GM12878 (cell line): ENCODE results near the gene FAM8A1. TPM values are rescaled to one million over a fixed set of nuclear protein-coding genes. Genes with fewer than 3 reads are reported as not detected.

Experiments used
- BCLAF1 ChIP-seq: fragments of 450-650 bp; IDR thresholded peaks from 2 replicates; pipeline ENCODE4 v1.6.1; 2017; ENCODE audit warnings: antibody characterized with exemption, mild to moderate bottlenecking, moderate library complexity
- CUX1 ChIP-seq: IDR thresholded peaks from 2 replicates; pipeline ENCODE4 v1.6.1; 2012; ENCODE audit warnings: improper control_type of control experiment, low read depth, low read length; ENCODE audit not compliant: insufficient replicate concordance
- ESRRA ChIP-seq: IDR thresholded peaks from 2 replicates; pipeline ENCODE4 v1.6.1; 2012; ENCODE audit warnings: mild to moderate bottlenecking, low read length, improper control_type of control experiment
- EZH2 ChIP-seq: IDR thresholded peaks from 2 replicates; pipeline ENCODE4 v1.6.1; 2012; ENCODE audit warnings: low read depth, mild to moderate bottlenecking, control low read depth, inconsistent platforms, low read length, borderline replicate concordance; ENCODE audit not compliant: control insufficient read depth
- HDAC2 ChIP-seq: fragments of 200-600 bp; sonication (generic); IDR thresholded peaks from 2 replicates; pipeline ENCODE4 v1.6.1; 2017
- MTA2 ChIP-seq: fragments of 450-650 bp; IDR thresholded peaks from 2 replicates; pipeline ENCODE4 v1.6.1; 2016; ENCODE audit warnings: low read depth, mild to moderate bottlenecking, moderate library complexity
- SMAD1 ChIP-seq: fragments of 450-650 bp; IDR thresholded peaks from 2 replicates; pipeline ENCODE4 v1.6.1; 2018; ENCODE audit warnings: mild to moderate bottlenecking, low read depth; ENCODE audit not compliant: partially characterized antibody
- SP1 ChIP-seq: IDR thresholded peaks from one replicate; pipeline ENCODE4 v1.6.1; 2011; ENCODE audit warnings: low read depth, low read length
- SUZ12 ChIP-seq: fragments of 200-600 bp; sonication (generic); IDR thresholded peaks from one replicate; pipeline ENCODE4 v1.6.1; 2018; ENCODE audit warnings: antibody characterized with exemption, mild to moderate bottlenecking; ENCODE audit not compliant: unreplicated experiment
- TARDBP ChIP-seq: IDR thresholded peaks from 2 replicates; pipeline ENCODE4 v1.6.1; 2016; ENCODE audit warnings: borderline replicate concordance
- polyA plus RNA-seq, 11 experiments: library from polyadenylated mRNA; depleted of rRNA in 4 of 11; unstranded in 6 of 11; stranded (reverse) in 5 of 11; fragments of >200 nt; fragmentation: Nextera tagmentation in 4 of 11; fragmentation: Illumina TruSeq in 1 of 11; extraction: Ambion mirVana in 4 of 11; extraction: Trizol in 1 of 11; gene quantifications; 1 replicate in 1 of 11; 2 replicates in 10 of 11; pipeline versions ENCODE4 v1.2.1 to v1.2.3, GENCODE V29; 2011 to 2016; ENCODE audit warnings: inconsistent platforms in 2 of 11, missing spikeins in 2 of 11, low read depth in 1 of 11
- total RNA-seq, 4 experiments: library from RNA; depleted of rRNA in 3 of 4; stranded (reverse); fragments of >200 nt in 3 of 4; fragmentation: Illumina TruSeq in 1 of 4; extraction: Trizol in 1 of 4; gene quantifications; 2 replicates each; pipeline versions ENCODE4 v1.2.1 to v1.2.3, GENCODE V29; 2013 to 2021
- TF ChIP-seq, protein P1 (sequence below): fragments of 450-650 bp; IDR thresholded peaks from 2 replicates; pipeline ENCODE4 v1.6.1; 2017; ENCODE audit warnings: low read depth, mild to moderate bottlenecking, moderate library complexity
- TF ChIP-seq, protein P2 (sequence below): fragments of 450-650 bp; IDR thresholded peaks from 2 replicates; pipeline ENCODE4 v1.6.1; 2017; ENCODE audit warnings: mild to moderate bottlenecking, low read depth, inconsistent platforms; ENCODE audit not compliant: poor library complexity, severe bottlenecking
- TF ChIP-seq, protein P3 (sequence below): IDR thresholded peaks from 2 replicates; pipeline ENCODE4 v1.6.1; 2012; ENCODE audit warnings: low read depth, low read length, improper control_type of control experiment

Gene FAM8A1
- total and polyA plus RNA-seq, 10 of the 15 experiments (the other 5 are each of a cell fraction or from before 2014, with no cell fraction given), result 1.4 to 7.4 (median 3.6) TPM

GRCh38 chr6:17599877-17600526, at the start of gene FAM8A1 (continued):
- no peak for TF ChIP-seq SUZ12
- peak; percentile 25; the same call in 1 of the 2 replicates for TF ChIP-seq MTA2
- TF ChIP-seq, protein P1, sequence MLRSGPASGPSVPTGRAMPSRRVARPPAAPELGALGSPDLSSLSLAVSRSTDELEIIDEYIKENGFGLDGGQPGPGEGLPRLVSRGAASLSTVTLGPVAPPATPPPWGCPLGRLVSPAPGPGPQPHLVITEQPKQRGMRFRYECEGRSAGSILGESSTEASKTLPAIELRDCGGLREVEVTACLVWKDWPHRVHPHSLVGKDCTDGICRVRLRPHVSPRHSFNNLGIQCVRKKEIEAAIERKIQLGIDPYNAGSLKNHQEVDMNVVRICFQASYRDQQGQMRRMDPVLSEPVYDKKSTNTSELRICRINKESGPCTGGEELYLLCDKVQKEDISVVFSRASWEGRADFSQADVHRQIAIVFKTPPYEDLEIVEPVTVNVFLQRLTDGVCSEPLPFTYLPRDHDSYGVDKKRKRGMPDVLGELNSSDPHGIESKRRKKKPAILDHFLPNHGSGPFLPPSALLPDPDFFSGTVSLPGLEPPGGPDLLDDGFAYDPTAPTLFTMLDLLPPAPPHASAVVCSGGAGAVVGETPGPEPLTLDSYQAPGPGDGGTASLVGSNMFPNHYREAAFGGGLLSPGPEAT, result 0 out of 2 replicates have a peak, but pooled peaks have one; percentile 27
- TF ChIP-seq BCLAF1, result no peak
- TF ChIP-seq SP1, result no peak
- TF ChIP-seq, protein P2, sequence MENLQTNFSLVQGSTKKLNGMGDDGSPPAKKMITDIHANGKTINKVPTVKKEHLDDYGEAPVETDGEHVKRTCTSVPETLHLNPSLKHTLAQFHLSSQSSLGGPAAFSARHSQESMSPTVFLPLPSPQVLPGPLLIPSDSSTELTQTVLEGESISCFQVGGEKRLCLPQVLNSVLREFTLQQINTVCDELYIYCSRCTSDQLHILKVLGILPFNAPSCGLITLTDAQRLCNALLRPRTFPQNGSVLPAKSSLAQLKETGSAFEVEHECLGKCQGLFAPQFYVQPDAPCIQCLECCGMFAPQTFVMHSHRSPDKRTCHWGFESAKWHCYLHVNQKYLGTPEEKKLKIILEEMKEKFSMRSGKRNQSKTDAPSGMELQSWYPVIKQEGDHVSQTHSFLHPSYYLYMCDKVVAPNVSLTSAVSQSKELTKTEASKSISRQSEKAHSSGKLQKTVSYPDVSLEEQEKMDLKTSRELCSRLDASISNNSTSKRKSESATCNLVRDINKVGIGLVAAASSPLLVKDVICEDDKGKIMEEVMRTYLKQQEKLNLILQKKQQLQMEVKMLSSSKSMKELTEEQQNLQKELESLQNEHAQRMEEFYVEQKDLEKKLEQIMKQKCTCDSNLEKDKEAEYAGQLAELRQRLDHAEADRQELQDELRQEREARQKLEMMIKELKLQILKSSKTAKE, result no peak
- no peak for TF ChIP-seq HDAC2
- TF ChIP-seq ESRRA, result no peak
- TF ChIP-seq, protein P3, sequence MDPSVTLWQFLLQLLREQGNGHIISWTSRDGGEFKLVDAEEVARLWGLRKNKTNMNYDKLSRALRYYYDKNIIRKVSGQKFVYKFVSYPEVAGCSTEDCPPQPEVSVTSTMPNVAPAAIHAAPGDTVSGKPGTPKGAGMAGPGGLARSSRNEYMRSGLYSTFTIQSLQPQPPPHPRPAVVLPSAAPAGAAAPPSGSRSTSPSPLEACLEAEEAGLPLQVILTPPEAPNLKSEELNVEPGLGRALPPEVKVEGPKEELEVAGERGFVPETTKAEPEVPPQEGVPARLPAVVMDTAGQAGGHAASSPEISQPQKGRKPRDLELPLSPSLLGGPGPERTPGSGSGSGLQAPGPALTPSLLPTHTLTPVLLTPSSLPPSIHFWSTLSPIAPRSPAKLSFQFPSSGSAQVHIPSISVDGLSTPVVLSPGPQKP, result peak; percentile 86
- no peak for TF ChIP-seq EZH2
- no peak for TF ChIP-seq CUX1
- TF ChIP-seq SMAD1, result no peak
- peak; percentile 55; the same call in 1 of the 2 replicates for TF ChIP-seq TARDBP
